Measurements from ENCODE around the gene AMACR. TPM values are rescaled to one million over a fixed set of nuclear protein-coding genes. Genes with fewer than 3 reads are reported as not detected.

The AMACR gene
- total and polyA plus RNA-seq, 10 of the 15 experiments (the other 5 are each of a cell fraction or from before 2014, with no cell fraction given) = 2.6 to 20.4 (median 10.4) TPM

GRCh38 chr5:34007621-34008600, at the start of gene AMACR (continued):
- TF ChIP-seq BCLAF1 (IDR thresholded peaks at IDR 0.05) (no peak), CREM (IDR thresholded peaks at IDR 0.05; ENCODE audit: low read depth) (0 out of 2 replicates have a peak, but pooled peaks have one; percentile 26), ETV6 (conservative IDR thresholded peaks at IDR 0.05 in 1 of 2, IDR thresholded peaks at IDR 0.05 in 1 of 2; ENCODE audit: borderline replicate concordance in 1 of 2, low read depth in 1 of 2) (no peak; a peak in 1 of 4 replicates), TCF3 (IDR thresholded peaks at IDR 0.05; ENCODE audit: borderline replicate concordance, insufficient read depth, low read depth, low read length) (peak; percentile 69; the same call in 1 of the 2 replicates), STAT1 (conservative IDR thresholded peaks at IDR 0.05) (no peak), CHD4 (IDR thresholded peaks at IDR 0.05) (no peak), SPI1 (IDR thresholded peaks at IDR 0.05; ENCODE audit: borderline replicate concordance, insufficient read depth, low read depth, low read length) (no peak), POLR2A (IDR thresholded peaks at IDR 0.05; ENCODE audit: low read depth, low read length) (peak; percentile 95)

GRCh38 chr5:34057569-34057968, 49.7 kb upstream of the AMACR start:
- no peak for DNase-seq (ENCODE audit: low read depth, low spot score)
- Histone ChIP-seq H4K20me1 (ENCODE audit: control insufficient read depth, insufficient read depth) (no peaks in the 10 kb centered on the region), H3K27ac (ENCODE audit: control insufficient read depth, insufficient read depth) (no peak overlapping the region), H2AFZ (ENCODE audit: control insufficient read depth, low read depth, low read length) (no peak overlapping the region), H3K9ac (ENCODE audit: control insufficient read depth, insufficient read depth, low read length) (no peak overlapping the region), H3K4me2 (ENCODE audit: control insufficient read depth, insufficient read depth) (no peak overlapping the region), H3K9me3 (replicated peaks; ENCODE audit: control insufficient read depth, insufficient read depth, low read length) (no peaks in the 10 kb centered on the region; the same call in 2 of the 3 replicates), H3K27me3 (replicated peaks in 1 of 2; ENCODE audit: control insufficient read depth in 2 of 2, insufficient read depth in 2 of 2, low read length in 1 of 2) (no peaks in the 10 kb centered on the region), H3K36me3 (ENCODE audit: control insufficient read depth in 2 of 2, insufficient read depth in 2 of 2, low read length in 1 of 2) (no peaks in the 10 kb centered on the region), H3K79me2 (ENCODE audit: control insufficient read depth, insufficient read depth, low read length) (no peaks in the 10 kb centered on the region), H3K4me1 (ENCODE audit: control insufficient read depth, insufficient read depth, low read length) (no peaks in the 10 kb centered on the region), H3K4me3 (no peak overlapping the region)
- intact Hi-C loops (cut with micrococcal nuclease; ENCODE audit: unreplicated experiment) = no loop called here
- ATAC-seq = no peak
- no TSS peak for BruUV-seq (replicated peaks)
- ChIA-PET SMC1A (ENCODE audit: uncharacterized antibody, unreplicated experiment) (no interaction called here), POLR2A (no interaction called here), CTCF (no interaction called here), RAD21 (ENCODE audit: unreplicated experiment) (no interaction called here)
- no peak for FAIRE-seq
- WGBS (ENCODE audit: insufficient coverage, insufficient replicate concordance, low lambda C conversion rate, missing lambda C conversion rate) = 80% methylated on average over 5 of the region's 5 CpGs
- in situ Hi-C loops (cut with MboI) = no loop called here
- TF ChIP-seq ZSCAN29 (IDR thresholded peaks at IDR 0.05) = no peak
- TF ChIP-seq YY1 (IDR thresholded peaks at IDR 0.05; ENCODE audit: low read depth, low read length) = no peak
- no peak for TF ChIP-seq ASH2L (IDR thresholded peaks at IDR 0.05; ENCODE audit: borderline replicate concordance, low read depth)
- TF ChIP-seq BCL3 (IDR thresholded peaks at IDR 0.05; ENCODE audit: borderline replicate concordance, insufficient read depth, low read depth, low read length, poor library complexity, severe bottlenecking) = no peak
- TF ChIP-seq SREBF2 (IDR thresholded peaks at IDR 0.05; ENCODE audit: low read length) = no peak
- TF ChIP-seq EED (IDR thresholded peaks at IDR 0.05; ENCODE audit: low read depth) = no peak
- no peak for TF ChIP-seq SP1 (IDR thresholded peaks at IDR 0.05; ENCODE audit: low read depth, low read length)
- no peak for TF ChIP-seq SIN3A (IDR thresholded peaks at IDR 0.05; ENCODE audit: low read depth, low read length)
- no peak for TF ChIP-seq GABPA (IDR thresholded peaks at IDR 0.05; ENCODE audit: low read depth)
- no peak for TF ChIP-seq ATF7 (IDR thresholded peaks at IDR 0.05; ENCODE audit: low read depth)

Measured in GM12878 (cell line).